Measurements from ENCODE around the gene CDV3.
A peak's percentile ranks its signal among the peaks of the same experiment; 100 is the strongest.

CDV3 gene

DNA sequence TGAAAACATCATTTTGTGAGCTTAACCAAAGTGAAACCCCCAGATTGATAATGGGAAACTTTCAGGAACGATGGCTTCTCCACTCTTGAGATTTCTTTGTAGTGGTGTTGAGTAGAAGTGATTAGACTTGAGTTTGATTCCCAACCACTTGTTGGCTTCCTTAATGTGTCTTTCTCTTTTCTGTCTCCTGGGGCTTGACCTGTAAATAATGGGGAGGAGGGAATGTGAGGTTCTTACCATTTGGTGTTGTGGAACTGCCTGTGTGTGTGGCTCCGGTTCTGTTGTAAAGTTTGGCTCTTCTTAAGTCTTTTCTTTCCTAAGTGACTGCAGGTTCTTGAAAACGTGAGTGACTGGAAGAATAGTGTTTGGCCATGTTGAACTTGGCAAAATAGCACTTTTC lies 2.7 kb downstream of the CDV3 start:
- no peak for DNase-seq (ENCODE audit: low spot score)
- Histone ChIP-seq H3K4me1 (ENCODE audit: insufficient read depth, poor library complexity, severe bottlenecking) (peaks cover 33% of the 10 kb centered on the region), H3K4me3 (ENCODE audit: severe bottlenecking) (peak overlapping the region; percentile 96), H3K27me3 (ENCODE audit: insufficient read depth, poor library complexity, severe bottlenecking) (no peaks in the 10 kb centered on the region), H3K27ac (ENCODE audit: poor library complexity, severe bottlenecking) (peak overlapping the region; percentile 95), H3K36me3 (ENCODE audit: low read depth) (peaks cover 68% of the 10 kb centered on the region), H3K9me3 (ENCODE audit: severe bottlenecking) (no peaks in the 10 kb centered on the region)
- TF ChIP-seq, protein P1, sequence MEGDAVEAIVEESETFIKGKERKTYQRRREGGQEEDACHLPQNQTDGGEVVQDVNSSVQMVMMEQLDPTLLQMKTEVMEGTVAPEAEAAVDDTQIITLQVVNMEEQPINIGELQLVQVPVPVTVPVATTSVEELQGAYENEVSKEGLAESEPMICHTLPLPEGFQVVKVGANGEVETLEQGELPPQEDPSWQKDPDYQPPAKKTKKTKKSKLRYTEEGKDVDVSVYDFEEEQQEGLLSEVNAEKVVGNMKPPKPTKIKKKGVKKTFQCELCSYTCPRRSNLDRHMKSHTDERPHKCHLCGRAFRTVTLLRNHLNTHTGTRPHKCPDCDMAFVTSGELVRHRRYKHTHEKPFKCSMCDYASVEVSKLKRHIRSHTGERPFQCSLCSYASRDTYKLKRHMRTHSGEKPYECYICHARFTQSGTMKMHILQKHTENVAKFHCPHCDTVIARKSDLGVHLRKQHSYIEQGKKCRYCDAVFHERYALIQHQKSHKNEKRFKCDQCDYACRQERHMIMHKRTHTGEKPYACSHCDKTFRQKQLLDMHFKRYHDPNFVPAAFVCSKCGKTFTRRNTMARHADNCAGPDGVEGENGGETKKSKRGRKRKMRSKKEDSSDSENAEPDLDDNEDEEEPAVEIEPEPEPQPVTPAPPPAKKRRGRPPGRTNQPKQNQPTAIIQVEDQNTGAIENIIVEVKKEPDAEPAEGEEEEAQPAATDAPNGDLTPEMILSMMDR (IDR thresholded peaks at IDR 0.05; ENCODE audit: poor library complexity, severe bottlenecking), result no peak
- no peak for ATAC-seq (ENCODE audit: low read depth)

DNA sequence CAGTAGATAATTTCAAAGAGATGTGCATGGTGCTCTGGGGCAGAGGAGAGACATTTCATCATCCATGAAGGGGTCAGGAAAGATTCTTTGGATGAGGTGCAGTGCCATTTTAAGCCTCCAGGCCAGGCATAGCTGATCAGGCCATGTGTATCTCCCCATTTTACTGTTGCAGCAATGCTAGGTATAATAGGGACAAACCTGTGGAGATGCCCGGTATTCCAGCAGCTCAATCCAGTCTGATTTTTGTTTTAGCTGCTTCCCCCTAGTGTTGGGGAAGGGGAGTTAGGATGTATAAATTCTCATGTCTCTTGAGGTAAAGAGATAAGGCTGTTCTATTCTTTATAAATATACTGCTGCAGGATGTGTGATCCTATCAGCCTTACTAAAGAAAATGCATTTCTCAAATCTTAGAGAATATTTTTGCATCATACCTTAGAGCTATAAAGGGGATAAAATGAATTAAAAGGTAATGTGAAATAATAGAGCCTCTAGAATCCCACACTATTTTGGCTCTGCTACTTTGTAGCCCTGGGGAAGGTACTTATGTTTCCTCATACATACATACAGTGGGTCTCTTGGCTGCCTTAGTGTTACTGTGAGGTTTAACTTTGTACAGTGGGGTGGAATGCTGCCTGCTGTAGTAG lies 5.2 kb downstream of the CDV3 start:
- peaks cover 23% of the 10 kb centered on the region for H3K4me1 ChIP-seq (ENCODE audit: insufficient read depth, poor library complexity, severe bottlenecking)
- H3K27me3 ChIP-seq (ENCODE audit: insufficient read depth, poor library complexity, severe bottlenecking), result no peaks in the 10 kb centered on the region
- DNase-seq (ENCODE audit: low spot score), result no peak
- H3K4me3 ChIP-seq (ENCODE audit: severe bottlenecking), result no peak overlapping the region
- H3K36me3 ChIP-seq (ENCODE audit: low read depth), result peaks cover 93% of the 10 kb centered on the region
- peaks cover 2% of the 10 kb centered on the region for H3K9me3 ChIP-seq (ENCODE audit: severe bottlenecking)
- TF ChIP-seq, protein P1 (IDR thresholded peaks at IDR 0.05; ENCODE audit: poor library complexity, severe bottlenecking), result peak; percentile 78
- H3K27ac ChIP-seq (ENCODE audit: poor library complexity, severe bottlenecking), result peak overlapping the region; percentile 7
- peak; percentile 63 for ATAC-seq (ENCODE audit: low read depth)

DNA sequence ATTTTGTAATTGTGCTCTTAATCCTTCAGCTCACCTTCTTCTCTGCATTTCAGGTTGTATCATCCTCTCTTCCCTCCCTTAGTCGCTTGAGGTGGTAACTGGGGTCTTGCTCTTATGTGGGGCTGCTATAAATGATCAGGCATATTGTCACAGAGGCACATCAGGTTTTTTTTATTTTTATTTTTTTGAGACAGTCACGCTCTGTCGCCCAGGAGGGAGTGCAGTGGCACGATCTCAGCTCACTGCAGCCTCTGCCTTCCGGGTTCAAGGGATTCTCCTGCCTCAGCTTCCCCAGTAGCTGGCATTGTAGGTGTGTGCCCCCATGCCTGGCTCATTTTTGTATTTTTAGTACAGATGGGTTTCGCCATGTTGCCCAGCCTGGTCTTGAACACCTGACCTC lies 9.9 kb downstream of the CDV3 start:
- Histone ChIP-seq H3K36me3 (ENCODE audit: low read depth) (peaks cover 100% of the 10 kb centered on the region), H3K27me3 (ENCODE audit: insufficient read depth, poor library complexity, severe bottlenecking) (no peaks in the 10 kb centered on the region), H3K27ac (ENCODE audit: poor library complexity, severe bottlenecking) (no peak overlapping the region), H3K9me3 (ENCODE audit: severe bottlenecking) (peaks cover 2% of the 10 kb centered on the region), H3K4me3 (ENCODE audit: severe bottlenecking) (no peak overlapping the region), H3K4me1 (ENCODE audit: insufficient read depth, poor library complexity, severe bottlenecking) (peaks cover 6% of the 10 kb centered on the region)
- TF ChIP-seq, protein P1 (IDR thresholded peaks at IDR 0.05; ENCODE audit: poor library complexity, severe bottlenecking), result no peak
- DNase-seq (ENCODE audit: low spot score) (no peak), ATAC-seq (ENCODE audit: low read depth) (no peak)

DNA sequence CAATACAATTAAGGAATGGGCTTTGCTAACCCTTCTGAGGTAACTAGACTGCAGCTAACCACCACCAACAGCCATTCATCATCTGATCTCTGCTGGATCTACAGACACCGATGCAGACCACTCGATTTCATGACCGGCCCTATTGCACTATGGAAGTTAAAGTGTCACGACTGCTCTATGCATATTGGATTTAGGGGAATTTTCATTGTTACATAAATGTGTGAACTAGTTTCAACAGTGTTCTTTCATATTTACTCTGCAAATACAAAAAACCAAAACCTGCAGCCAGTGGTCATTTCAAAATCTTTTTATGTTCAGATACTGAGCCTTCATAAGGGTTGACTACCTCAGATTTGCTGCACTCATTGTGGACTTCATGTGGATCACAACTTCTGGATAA lies 14.5 kb downstream of the CDV3 start:
- ATAC-seq (ENCODE audit: low read depth) (no peak), DNase-seq (ENCODE audit: low spot score) (no peak)
- Histone ChIP-seq H3K4me1 (ENCODE audit: insufficient read depth, poor library complexity, severe bottlenecking) (peaks cover 3% of the 10 kb centered on the region), H3K9me3 (ENCODE audit: severe bottlenecking) (peaks cover under 1% of the 10 kb centered on the region), H3K27ac (ENCODE audit: poor library complexity, severe bottlenecking) (peak overlapping the region; percentile 10), H3K36me3 (ENCODE audit: low read depth) (peaks cover 73% of the 10 kb centered on the region), H3K27me3 (ENCODE audit: insufficient read depth, poor library complexity, severe bottlenecking) (no peaks in the 10 kb centered on the region), H3K4me3 (ENCODE audit: severe bottlenecking) (no peak overlapping the region)
- TF ChIP-seq, protein P1 (IDR thresholded peaks at IDR 0.05; ENCODE audit: poor library complexity, severe bottlenecking), result no peak

DNA sequence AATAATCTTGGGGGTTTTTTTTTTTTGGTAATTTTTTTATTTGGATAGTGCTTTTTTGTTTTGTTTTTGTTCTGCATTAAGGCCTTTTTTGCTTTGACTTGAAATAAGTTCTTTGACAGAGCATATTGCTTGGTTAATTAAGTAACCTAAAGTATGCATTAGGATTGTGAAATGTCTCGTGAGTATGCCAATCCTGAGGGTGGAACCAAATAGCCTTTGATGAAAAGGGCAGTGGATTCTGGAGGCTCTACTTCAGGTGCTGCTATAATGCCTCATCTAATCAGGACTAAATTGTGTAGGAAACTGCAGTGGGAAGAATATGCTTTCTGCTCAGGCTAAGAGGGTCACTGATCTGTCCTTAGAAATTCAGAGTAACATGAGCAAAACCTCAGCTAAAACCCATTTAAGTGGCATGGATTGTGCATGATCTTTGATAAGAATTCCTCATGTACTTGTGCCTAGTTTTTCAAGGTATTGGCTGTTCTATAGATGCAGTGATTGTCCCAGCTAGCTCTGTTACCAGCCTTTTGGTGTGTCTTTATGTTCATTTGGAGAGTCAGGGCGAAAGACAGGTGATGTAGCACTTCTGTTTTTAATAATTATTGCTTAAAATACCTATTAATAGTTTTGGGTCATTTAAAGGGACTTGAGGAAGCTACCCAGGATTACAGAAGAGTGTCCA lies 15.4 kb downstream of the CDV3 start:
- DNase-seq (ENCODE audit: low spot score) (no peak), ATAC-seq (ENCODE audit: low read depth) (no peak)
- Histone ChIP-seq H3K27ac (ENCODE audit: poor library complexity, severe bottlenecking) (peak overlapping the region; percentile 70), H3K27me3 (ENCODE audit: insufficient read depth, poor library complexity, severe bottlenecking) (no peaks in the 10 kb centered on the region), H3K4me3 (ENCODE audit: severe bottlenecking) (no peak overlapping the region), H3K4me1 (ENCODE audit: insufficient read depth, poor library complexity, severe bottlenecking) (peaks cover 3% of the 10 kb centered on the region), H3K9me3 (ENCODE audit: severe bottlenecking) (no peaks in the 10 kb centered on the region), H3K36me3 (ENCODE audit: low read depth) (peaks cover 64% of the 10 kb centered on the region)
- TF ChIP-seq, protein P1 (IDR thresholded peaks at IDR 0.05; ENCODE audit: poor library complexity, severe bottlenecking), result no peak

Data from RWPE2 (cell line).